Activated T-cell treated with anti-CD3 and anti-CD28 coated beads, Interleukin-2, amount 50 U/mL, for 72 hours (primary cell): ENCODE measurements around the gene TLCD5. TPM values are rescaled to one million over a fixed set of nuclear protein-coding genes. Genes with fewer than 3 reads are reported as not detected.

Source experiments
- ATAC-seq, 2 donors: fragments of 150-1000 bp; cut with Tn5 transposase; replicated peaks in 1 of 2; 2 replicates each; pipeline ENCODE4 v1.10.0; 2021; ENCODE audit warnings: moderate library complexity in 2 of 2, mild to moderate bottlenecking in 1 of 2
- DNase-seq, 2 donors: peaks; one replicate each; pipeline ENCODE4 v3.0.0; 2021 to 2022; ENCODE audit warnings: mixed read lengths in 1 of 2
- H3K27ac Mint-ChIP-seq: one replicate; pipeline ENCODE4 v1.8.0; 2022; ENCODE audit warnings: mild to moderate bottlenecking, moderate library complexity, mixed read lengths
- H3K27me3 Mint-ChIP-seq: one replicate; pipeline ENCODE4 v1.8.0; 2022; ENCODE audit warnings: low read depth, mixed read lengths
- H3K36me3 Mint-ChIP-seq, 2 donors: one replicate each; pipeline ENCODE4 v1.8.0; 2022; ENCODE audit warnings: mixed read lengths in 2 of 2, mild to moderate bottlenecking in 1 of 2; ENCODE audit not compliant: insufficient read depth in 2 of 2
- H3K4me1 Mint-ChIP-seq: one replicate; pipeline ENCODE4 v1.8.0; 2022; ENCODE audit warnings: low read depth, mixed read lengths
- H3K4me3 Mint-ChIP-seq, 2 donors: one replicate each; pipeline ENCODE4 v1.8.0; 2022; ENCODE audit warnings: mild to moderate bottlenecking in 2 of 2, mixed read lengths in 2 of 2, moderate library complexity in 2 of 2
- H3K9me3 Mint-ChIP-seq, 2 donors: one replicate each; pipeline ENCODE4 v1.8.0; 2022; ENCODE audit warnings: mixed read lengths in 2 of 2
- total RNA-seq, 2 donors: library from RNA; stranded (reverse); gene quantifications; one replicate each; pipeline ENCODE4 v1.2.3, GENCODE V29; 2022

TLCD5 gene
- total RNA-seq, 2 donors from 2014 or later, result 2.0 to 2.8 TPM

GRCh38 chr11:120317689-120318480, 7.2 kb upstream of the TLCD5 start:
- DNase-seq (no peak), ATAC-seq (no peak)
- Mint-ChIP-seq H3K4me3 (no peak overlapping the region), H3K36me3 (no peaks in the 10 kb centered on the region), H3K27ac (no peak overlapping the region), H3K4me1 (no peaks in the 10 kb centered on the region), H3K9me3 (no peaks in the 10 kb centered on the region), H3K27me3 (peaks cover 18% of the 10 kb centered on the region)

GRCh38 chr11:120318906-120319305, 6.2 kb upstream of the TLCD5 start:
- Mint-ChIP-seq H3K4me3 (no peak overlapping the region), H3K4me1 (no peaks in the 10 kb centered on the region), H3K36me3 (no peaks in the 10 kb centered on the region), H3K27ac (no peak overlapping the region), H3K9me3 (no peaks in the 10 kb centered on the region), H3K27me3 (peaks cover 14% of the 10 kb centered on the region)
- DNase-seq (no peak), ATAC-seq (no peak)

- Mint-ChIP-seq H3K4me3 (peak overlapping the region; percentile 66 to 93), H3K4me1 (peaks cover 18% of the 10 kb centered on the region), H3K27ac (no peak overlapping the region), H3K27me3 (peaks cover 51% of the 10 kb centered on the region), H3K36me3 (peaks cover 0 to 2% of the 10 kb centered on the region in 2 donors), H3K9me3 (no peaks in the 10 kb centered on the region)
- no peak for ATAC-seq
- no peak for DNase-seq
Measured at GRCh38 chr11:120326228-120326627, 1.1 kb downstream of the TLCD5 start.

GRCh38 chr11:120326845-120327281, 1.8 kb downstream of the TLCD5 start:
- Mint-ChIP-seq H3K27ac (no peak overlapping the region), H3K27me3 (peaks cover 54% of the 10 kb centered on the region), H3K4me3 (peak overlapping the region in 1 of 2 donors; percentile 93), H3K4me1 (peaks cover 18% of the 10 kb centered on the region), H3K9me3 (no peaks in the 10 kb centered on the region), H3K36me3 (peaks cover 0 to 2% of the 10 kb centered on the region in 2 donors)
- DNase-seq (no peak), ATAC-seq (no peak)

GRCh38 chr11:120327311-120327710, 2.2 kb downstream of the TLCD5 start:
- ATAC-seq, result no peak
- H3K36me3 Mint-ChIP-seq, result peaks cover 0 to 2% of the 10 kb centered on the region in 2 donors
- H3K4me1 Mint-ChIP-seq, result peaks cover 18% of the 10 kb centered on the region
- no peak for DNase-seq
- H3K27me3 Mint-ChIP-seq, result peaks cover 57% of the 10 kb centered on the region
- H3K4me3 Mint-ChIP-seq, result no peak overlapping the region
- H3K27ac Mint-ChIP-seq, result no peak overlapping the region
- H3K9me3 Mint-ChIP-seq, result no peaks in the 10 kb centered on the region

GRCh38 chr11:120329556-120329955, 4.5 kb downstream of the TLCD5 start:
- Mint-ChIP-seq H3K27ac (no peak overlapping the region), H3K36me3 (peaks cover 0 to 2% of the 10 kb centered on the region in 2 donors), H3K4me3 (no peak overlapping the region), H3K4me1 (peaks cover 18% of the 10 kb centered on the region), H3K9me3 (no peaks in the 10 kb centered on the region), H3K27me3 (peaks cover 51% of the 10 kb centered on the region)
- ATAC-seq, result no peak
- no peak for DNase-seq

GRCh38 chr11:120330045-120330444, 4.9 kb downstream of the TLCD5 start:
- no peak for ATAC-seq
- no peak for DNase-seq
- Mint-ChIP-seq H3K36me3 (no peaks in the 10 kb centered on the region), H3K4me1 (peaks cover 22% of the 10 kb centered on the region), H3K4me3 (no peak overlapping the region), H3K27ac (no peak overlapping the region), H3K27me3 (peaks cover 49% of the 10 kb centered on the region), H3K9me3 (no peaks in the 10 kb centered on the region)

GRCh38 chr11:120331301-120331996, 6.3 kb downstream of the TLCD5 start:
- no peaks in the 10 kb centered on the region for H3K9me3 Mint-ChIP-seq
- H3K36me3 Mint-ChIP-seq, result no peaks in the 10 kb centered on the region
- ATAC-seq, result no peak
- peaks cover 43% of the 10 kb centered on the region for H3K27me3 Mint-ChIP-seq
- H3K27ac Mint-ChIP-seq, result no peak overlapping the region
- H3K4me3 Mint-ChIP-seq, result no peak overlapping the region
- no peak for DNase-seq
- peaks cover 16% of the 10 kb centered on the region for H3K4me1 Mint-ChIP-seq

GRCh38 chr11:120332822-120333716, 8.0 kb downstream of the TLCD5 start:
- Mint-ChIP-seq H3K4me3 (no peak overlapping the region), H3K27me3 (peaks cover 39% of the 10 kb centered on the region), H3K27ac (no peak overlapping the region), H3K4me1 (peaks cover 20% of the 10 kb centered on the region), H3K9me3 (no peaks in the 10 kb centered on the region), H3K36me3 (peaks cover 0 to 2% of the 10 kb centered on the region in 2 donors)
- no peak for DNase-seq
- ATAC-seq, result no peak

GRCh38 chr11:120333801-120334200, 8.7 kb downstream of the TLCD5 start:
- H3K9me3 Mint-ChIP-seq, result no peaks in the 10 kb centered on the region
- H3K36me3 Mint-ChIP-seq, result peaks cover 0 to 2% of the 10 kb centered on the region in 2 donors
- H3K4me3 Mint-ChIP-seq, result no peak overlapping the region
- peaks cover 44% of the 10 kb centered on the region for H3K27me3 Mint-ChIP-seq
- no peak overlapping the region for H3K27ac Mint-ChIP-seq
- peaks cover 21% of the 10 kb centered on the region for H3K4me1 Mint-ChIP-seq
- DNase-seq, result no peak
- ATAC-seq, result no peak

- no peaks in the 10 kb centered on the region for H3K9me3 Mint-ChIP-seq
- no peak for ATAC-seq
- peaks cover 0 to 2% of the 10 kb centered on the region in 2 donors for H3K36me3 Mint-ChIP-seq
- no peak overlapping the region for H3K4me3 Mint-ChIP-seq
- H3K27ac Mint-ChIP-seq, result no peak overlapping the region
- H3K27me3 Mint-ChIP-seq, result peaks cover 47% of the 10 kb centered on the region
- peaks cover 22% of the 10 kb centered on the region for H3K4me1 Mint-ChIP-seq
- no peak for DNase-seq
Measured at GRCh38 chr11:120334332-120334731, 9.2 kb downstream of the TLCD5 start.

GRCh38 chr11:120334894-120335462, 9.9 kb downstream of the TLCD5 start:
- ATAC-seq, result no peak
- DNase-seq, result peak; percentile 47 to 70
- peaks cover 0 to 2% of the 10 kb centered on the region in 2 donors for H3K36me3 Mint-ChIP-seq

More at GRCh38 chr11:120334894-120335462, 9.9 kb downstream of the TLCD5 start:
- Mint-ChIP-seq H3K9me3 (no peaks in the 10 kb centered on the region), H3K4me1 (peaks cover 29% of the 10 kb centered on the region), H3K27me3 (peaks cover 52% of the 10 kb centered on the region), H3K27ac (no peak overlapping the region), H3K4me3 (peak overlapping the region; percentile 81 to 82)
